HG03103 (cell line): Measurements from ENCODE around the gene NRIP1.

ENCODE experiments used
- ATAC-seq: cut with Tn5 transposase; IDR thresholded peaks from one replicate; pipeline ENCODE4 v1.9.1; 2021; ENCODE audit warnings: low read depth; ENCODE audit not compliant: unreplicated experiment

The NRIP1 gene, protein sequence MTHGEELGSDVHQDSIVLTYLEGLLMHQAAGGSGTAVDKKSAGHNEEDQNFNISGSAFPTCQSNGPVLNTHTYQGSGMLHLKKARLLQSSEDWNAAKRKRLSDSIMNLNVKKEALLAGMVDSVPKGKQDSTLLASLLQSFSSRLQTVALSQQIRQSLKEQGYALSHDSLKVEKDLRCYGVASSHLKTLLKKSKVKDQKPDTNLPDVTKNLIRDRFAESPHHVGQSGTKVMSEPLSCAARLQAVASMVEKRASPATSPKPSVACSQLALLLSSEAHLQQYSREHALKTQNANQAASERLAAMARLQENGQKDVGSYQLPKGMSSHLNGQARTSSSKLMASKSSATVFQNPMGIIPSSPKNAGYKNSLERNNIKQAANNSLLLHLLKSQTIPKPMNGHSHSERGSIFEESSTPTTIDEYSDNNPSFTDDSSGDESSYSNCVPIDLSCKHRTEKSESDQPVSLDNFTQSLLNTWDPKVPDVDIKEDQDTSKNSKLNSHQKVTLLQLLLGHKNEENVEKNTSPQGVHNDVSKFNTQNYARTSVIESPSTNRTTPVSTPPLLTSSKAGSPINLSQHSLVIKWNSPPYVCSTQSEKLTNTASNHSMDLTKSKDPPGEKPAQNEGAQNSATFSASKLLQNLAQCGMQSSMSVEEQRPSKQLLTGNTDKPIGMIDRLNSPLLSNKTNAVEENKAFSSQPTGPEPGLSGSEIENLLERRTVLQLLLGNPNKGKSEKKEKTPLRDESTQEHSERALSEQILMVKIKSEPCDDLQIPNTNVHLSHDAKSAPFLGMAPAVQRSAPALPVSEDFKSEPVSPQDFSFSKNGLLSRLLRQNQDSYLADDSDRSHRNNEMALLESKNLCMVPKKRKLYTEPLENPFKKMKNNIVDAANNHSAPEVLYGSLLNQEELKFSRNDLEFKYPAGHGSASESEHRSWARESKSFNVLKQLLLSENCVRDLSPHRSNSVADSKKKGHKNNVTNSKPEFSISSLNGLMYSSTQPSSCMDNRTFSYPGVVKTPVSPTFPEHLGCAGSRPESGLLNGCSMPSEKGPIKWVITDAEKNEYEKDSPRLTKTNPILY (N-terminal part only)

DNA sequence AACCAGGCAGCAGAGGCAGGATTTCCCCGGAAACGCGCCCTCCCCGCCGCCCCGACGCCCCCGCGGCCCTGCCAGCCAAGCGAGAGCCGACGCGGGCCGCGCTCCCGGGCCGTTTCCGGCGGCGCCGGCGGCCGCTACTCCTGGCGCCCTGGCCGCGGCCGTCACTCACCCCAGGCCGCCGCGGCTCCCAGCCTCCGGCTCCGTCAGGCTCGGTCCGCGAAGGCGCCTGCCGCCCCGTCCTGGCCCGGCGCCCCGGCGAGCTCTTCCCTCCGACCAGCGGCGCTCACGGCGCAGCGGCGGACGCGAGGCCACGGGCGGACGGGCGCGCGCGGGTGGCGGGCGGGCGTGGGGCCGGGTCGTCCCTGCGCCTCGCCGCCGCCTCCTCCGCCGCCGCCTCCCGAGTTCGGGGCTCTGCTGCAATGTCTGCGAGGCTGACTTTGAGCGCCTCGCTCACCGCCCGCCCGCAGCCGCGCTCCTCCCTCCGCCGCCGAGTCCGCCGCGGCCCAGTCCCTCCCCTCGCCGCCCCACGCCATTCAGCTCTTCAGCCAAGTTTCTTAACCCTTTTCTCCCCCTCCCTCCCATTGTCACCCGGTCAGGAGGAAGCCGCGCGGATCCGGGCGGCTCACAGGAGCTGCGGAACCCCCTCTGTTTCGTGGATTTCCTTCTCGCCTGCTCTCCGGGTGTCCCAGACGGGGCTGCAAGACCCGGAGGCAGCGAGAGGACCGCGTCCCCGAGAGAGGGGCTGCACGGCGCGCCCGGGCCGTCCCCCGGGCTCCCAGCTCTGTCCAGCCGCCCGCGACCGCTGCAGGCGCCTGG lies at the start of gene NRIP1:
NRIP1 (minus strand) TSS at position 425 of the 816 bp plus-strand sequence. CDS start 96,808 bp downstream, outside the sequence.
- peak; percentile 68 for ATAC-seq

DNA sequence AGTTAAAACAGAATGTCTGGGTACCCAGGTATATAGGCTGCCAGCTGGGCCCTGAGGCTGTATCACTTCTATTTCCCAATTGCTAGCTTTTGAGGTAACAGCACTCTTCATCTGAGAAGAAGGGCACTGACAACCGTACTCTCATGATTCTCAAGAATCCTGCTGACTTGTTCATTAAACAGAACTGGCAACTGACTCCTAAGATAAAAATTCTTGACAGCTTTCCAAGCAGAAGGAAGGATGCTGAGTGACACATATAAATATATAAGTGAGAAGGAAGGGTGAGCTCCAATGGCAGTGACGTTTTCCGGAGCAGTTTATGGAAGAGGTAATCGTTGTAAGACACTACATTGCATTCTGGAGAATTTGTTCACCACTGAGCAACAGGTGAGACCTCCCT lies 48.1 kb upstream of the NRIP1 start:
- ATAC-seq: no peak

DNA sequence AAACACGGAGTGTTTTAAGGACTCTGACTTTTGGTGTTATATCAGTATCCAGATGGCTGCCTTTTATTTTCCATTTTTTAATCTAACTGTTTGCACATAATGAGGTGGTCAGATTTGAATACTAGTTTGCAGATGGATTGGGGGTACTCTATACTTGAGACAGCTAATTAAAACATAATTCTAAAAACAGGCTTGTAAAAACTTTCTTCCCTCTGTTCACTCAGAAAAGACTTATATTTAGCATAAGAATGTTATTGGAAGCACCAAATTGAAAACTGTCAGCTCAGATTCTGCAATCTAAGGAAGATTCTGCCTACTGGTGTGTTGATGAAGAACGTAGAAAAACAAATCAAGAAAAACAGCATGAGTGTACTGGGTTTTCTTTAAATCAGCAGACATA lies 44.0 kb upstream of the NRIP1 start:
- ATAC-seq: no peak

DNA sequence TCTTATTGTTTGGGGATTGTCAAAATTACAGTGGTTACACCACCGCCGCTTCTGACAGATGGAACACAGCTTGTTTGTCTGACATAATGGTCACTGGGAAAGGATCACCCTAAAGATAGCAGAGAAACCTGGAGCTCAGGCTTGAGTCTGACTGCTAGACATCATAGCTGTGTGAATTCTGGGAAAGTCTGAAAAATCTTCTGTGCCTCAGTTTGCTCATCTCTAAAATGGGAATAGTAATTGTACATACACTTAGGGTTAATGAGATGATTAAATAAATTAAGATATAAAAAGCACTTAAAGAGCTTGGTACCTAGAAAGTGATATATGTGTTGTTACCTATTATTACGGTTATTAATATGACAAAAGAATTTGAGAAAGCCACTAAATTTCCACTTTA lies 39.7 kb upstream of the NRIP1 start:
- ATAC-seq: no peak

DNA sequence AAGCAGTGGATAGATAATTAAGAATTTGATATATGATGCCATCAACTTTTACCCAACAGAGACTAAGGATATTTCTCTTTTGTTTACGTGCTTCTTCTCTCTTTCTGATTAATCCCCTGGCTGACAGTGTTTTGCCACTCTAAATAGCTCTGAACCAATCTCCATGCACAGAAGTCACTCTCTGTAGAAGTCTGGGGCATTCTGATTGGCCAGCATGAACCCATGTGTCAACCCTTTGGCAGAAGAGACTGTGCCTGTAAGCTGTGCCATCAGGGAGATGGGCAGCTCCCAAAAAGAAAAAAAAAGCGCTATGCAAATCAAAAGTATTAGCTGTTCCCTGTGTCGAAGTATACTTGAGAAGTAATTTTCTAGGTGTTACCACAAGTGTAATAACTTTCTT lies 34.1 kb upstream of the NRIP1 start:
- no peak for ATAC-seq

DNA sequence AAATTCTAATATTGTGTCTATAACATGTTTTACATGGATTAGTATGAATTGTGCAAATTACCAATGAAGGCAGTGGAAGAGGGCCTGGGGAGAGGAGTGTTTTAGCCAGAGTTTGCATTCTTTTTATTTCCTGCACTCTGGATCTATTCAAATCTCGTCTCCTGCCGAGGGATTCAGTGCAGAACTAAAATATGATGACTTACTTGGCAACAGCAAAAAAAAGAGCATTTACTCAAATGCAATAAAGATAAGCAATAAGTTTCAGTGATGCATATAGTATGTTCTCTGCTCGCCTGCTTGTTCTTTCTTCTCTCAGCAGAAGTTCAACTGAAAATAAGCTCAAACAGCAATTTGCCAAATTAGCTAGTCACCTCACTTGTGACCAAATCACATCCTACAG lies 33.4 kb upstream of the NRIP1 start:
- no peak for ATAC-seq

DNA sequence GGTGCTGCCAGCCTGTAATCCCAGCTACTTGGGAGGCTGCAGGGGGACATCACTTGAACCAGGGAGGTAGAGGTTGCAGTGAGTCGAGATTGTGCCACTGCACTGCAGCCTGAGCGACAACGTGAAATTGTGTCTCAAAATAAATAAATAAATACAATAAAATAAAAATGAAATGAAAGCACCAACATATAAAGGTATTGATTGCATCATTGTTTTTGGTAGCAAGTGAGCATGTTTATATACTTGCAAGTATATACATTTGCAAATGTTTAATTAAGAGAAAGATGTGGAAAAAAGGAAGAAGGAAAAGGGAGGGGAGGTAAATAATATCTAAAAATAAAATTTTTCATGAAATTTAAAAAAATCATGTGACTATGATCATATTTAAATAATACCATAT lies 32.8 kb upstream of the NRIP1 start:
- ATAC-seq: no peak

DNA sequence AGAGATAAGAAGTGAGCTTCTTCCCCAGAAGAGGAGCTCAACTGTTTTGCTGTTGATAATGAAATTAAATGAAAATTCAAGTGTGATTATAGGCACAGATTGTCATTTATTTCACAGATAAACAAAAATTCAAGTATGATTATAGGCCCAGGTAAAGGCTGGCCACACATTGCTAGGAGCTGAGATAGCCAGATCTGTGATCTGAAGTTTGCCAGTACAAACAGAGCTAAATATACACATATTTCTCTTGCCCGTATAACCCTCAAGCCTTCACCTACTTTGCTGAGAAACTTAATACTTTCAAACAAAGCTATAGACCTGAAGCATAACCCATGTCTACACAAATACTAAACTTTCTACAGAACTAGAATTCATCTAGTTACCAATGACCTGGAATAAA lies 31.3 kb upstream of the NRIP1 start:
- no peak for ATAC-seq

DNA sequence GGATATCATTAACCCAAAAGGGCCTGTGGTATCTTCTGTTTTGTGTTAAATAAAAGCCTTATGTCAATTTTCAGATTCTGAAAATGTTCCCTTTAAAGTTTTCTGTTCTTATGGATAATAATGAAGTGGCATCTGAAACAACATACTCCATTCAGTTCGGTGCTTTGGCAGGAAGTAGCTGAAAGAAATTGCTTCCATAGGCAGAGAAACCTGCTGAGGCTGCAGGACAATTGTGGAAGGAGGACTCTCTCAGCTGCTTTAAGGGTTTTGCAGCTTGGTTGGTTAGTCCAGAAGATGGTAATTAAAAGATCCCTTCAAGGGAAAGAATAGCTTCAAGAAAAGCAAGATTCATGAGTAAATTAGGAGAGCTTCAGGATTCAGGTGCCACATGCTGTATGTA lies 30.5 kb upstream of the NRIP1 start:
- ATAC-seq: no peak

DNA sequence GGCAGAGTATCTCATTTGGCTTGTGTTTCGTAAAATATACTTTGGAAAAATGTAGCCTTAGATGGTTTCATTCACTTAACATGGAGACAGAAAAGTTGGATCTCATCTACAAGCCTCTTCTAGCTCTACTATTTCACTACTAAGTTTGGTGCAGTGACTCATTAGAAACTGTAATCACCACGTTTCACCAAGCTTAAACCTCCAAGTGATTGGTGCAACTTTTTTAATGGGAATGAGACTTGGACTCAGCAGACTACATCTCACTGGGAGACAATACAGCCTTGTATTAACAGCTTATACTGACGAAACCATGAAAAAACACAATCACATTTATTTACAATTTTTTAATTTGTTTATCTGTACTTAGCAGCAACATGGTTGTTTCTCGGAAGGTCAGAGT lies 29.9 kb upstream of the NRIP1 start:
- no peak for ATAC-seq

DNA sequence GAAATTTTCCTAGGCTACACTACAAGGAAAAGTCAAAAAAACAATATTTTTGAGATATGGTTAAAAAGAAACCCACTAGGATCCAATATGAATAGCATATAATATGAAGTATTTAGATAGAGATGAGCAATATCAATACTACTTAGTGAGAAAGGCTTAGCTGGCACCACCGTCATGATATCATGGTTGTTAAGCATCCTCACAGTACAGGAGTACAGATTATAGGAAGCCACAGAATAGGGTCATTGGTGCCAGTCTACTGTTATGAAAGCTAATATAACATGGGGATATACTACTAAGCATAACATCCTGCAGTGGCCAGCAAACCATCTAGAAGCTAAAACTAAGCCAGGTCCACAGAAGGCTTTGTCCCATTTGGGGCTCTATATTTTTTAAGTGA lies 28.4 kb upstream of the NRIP1 start:
- no peak for ATAC-seq

DNA sequence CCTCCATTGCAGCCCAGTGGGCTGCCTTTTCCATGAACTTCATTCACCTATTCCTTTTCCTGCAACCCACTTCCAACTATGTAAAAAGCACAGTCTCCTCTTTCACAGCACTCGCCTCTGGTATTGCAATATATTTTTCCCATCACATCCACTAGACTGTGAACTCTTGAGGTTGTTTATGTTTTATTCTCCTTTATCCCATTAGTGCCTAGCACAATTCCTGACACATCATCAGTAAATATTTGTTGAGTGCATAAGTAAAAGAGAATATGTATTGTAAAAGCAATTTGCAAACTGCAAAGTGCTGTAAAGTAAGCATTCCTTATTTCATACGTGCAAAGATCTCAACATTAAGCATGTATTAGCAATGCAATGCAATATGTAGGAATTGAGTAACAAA lies 27.9 kb upstream of the NRIP1 start:
- no peak for ATAC-seq

DNA sequence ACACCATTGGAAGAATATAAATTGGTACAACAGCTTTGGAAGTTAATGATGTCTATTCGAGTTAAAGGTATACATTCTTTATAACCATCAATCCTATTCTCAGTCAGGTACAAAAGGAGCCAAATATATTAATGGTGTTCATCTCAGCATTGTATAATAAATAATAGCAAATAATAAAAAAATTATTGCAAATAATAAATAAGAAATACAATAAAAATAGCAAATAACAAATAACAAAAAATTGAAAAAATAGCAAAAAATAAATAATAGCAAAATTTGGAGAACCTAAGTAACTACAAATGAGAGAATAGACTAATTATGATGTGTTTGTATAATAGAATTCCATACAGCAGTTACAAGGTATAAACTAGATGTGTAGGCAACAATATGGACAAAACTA lies 25.6 kb upstream of the NRIP1 start:
- ATAC-seq: no peak

DNA sequence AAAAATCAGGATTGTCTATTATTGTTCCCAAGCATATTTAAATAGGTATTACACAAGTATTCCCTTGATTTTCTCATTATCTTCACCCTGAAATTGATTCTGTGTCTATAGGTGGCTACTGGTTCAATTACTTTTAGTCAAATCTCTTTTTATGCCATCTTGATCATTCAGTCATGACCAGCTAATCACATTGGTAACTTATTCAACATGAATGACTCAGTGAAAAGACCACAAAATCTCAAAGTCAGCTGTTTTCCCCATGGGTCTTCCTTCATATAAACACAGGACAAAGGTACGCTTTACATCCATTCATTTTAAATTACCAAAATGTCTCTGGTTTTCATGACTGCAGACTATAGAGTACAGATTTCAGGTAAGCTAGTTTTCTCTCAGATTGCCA lies 23.7 kb upstream of the NRIP1 start:
- ATAC-seq: no peak

DNA sequence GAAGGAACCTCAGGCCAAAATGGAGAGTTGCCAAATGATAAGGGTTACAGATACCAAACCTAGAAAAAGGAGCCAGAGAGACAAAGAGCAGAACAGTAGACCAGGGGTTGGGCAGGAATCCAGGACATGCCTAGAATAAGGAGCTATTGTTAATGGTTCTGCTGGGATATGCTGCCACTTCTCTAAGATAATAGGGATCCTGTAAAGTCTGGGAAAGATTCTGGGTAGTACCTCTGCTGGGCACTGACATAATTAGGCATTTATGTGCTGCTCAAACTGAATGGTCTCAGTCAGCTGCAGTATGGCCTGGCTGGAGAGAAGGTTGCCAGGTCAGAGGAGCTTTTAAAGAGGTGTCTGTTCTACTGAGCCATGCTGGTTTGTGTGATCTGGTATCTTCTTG lies 19.9 kb upstream of the NRIP1 start:
- no peak for ATAC-seq

DNA sequence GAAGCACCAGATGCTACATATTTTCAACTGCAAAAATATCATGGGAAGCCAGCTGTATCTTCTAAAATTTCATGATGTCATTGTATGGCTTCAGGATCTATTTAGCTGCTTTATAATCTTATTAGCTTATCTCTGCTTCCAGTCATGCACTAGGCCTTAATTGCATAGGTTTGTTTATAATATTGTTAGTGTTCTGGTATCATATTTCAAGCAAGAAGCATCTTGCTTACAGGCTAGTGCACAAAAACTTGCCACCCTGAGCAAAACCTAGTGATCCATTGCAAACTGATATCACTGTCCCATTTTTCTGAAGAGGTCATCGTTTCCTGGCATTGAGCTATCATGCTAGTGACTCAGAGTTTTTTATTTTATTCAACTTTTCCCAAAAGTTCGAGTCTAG lies 15.7 kb upstream of the NRIP1 start:
- ATAC-seq: no peak

DNA sequence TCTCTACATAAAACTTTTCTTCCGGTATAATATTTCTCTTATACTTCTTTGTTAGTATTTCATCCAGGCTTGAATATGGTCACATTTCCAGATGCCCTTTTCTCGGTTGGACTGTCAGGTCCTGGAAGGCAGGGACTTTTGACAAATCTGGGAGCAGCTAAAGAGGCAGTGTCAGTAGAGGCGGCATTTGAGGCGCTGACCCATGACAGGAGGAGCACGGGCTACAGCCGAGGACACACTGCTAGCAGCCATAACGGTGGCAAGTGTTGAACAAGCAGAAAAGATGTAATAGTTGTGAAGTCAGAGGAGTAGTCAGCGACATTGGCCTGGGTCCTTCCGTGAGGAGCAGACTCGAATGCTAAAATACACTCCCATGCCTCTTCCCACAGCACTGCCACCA lies 14.5 kb upstream of the NRIP1 start:
- ATAC-seq: no peak

DNA sequence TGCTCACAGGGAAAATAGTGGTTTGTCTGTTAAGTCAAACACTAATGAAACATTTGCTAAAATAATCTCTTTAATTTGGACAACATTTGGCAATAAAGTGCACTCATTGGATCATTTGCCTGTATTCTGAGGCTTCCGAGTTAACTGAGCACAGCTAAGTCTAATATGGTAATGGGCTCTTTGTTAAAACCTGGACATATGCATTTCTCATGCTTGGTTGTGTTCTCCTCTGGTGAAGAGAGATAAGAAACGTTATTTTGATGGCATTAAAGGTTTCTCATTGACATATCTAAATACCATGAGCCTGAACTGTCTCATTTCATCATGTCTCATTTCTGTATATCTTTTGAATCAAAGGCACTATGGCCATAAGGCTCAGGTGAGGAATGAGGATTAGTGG lies 13.4 kb upstream of the NRIP1 start:
- ATAC-seq: no peak

DNA sequence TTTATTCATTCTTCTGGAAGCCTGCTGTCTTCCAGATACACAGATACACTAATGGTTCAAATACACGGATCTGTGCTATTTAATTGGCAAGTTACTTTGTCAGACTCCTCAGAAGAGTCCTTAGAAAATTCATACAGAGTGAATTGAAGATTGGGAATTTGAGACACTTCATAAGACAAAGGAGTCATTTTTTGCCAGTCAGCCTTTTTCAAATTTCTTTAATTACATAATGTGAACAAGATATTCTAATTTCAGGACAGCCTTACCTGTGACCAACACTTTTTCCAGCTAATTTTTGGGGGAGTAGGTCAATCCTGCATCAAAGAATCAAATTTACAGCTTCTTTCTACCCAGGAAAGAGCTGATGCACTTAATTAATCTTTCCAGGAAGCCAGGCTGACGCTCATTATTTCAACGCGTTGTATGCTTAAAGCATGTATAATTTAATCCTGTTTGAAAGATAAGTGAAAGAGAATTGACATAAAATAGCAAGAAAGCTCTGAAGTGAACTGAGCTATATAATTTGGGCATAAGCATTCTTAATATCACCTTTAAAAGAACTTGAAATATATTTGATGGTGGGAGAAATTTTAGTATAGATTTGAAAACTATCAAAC lies 12.8 kb upstream of the NRIP1 start:
- ATAC-seq: no peak

DNA sequence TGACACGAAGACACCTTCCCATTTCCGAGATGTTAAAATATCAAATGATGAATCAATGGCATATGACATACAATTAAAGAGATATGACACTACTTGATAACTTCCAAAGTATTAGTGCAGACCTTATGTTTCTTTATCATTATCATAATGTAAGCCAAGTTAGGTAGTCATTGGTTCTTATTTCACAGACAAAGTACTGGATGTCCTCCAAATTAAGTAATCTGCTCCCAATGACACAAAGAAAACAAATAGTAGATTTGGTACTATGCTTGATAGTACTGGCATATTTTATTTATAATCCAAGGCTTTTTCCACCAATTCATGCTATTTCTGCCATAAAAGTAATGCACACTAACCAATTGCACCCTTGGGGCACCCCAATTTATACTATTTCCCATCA lies 11.9 kb upstream of the NRIP1 start:
- no peak for ATAC-seq
